Embryonic facial prominence (tissue), 1 donor: ENCODE results near the gene TMEM63B.
"Not testable (repeated sequence)": the region's sequence is repeated elsewhere in the genome, so short reads cannot be mapped to it uniquely, and the experiment has no call there.

ENCODE experiments used
- DNase-seq: peaks from one replicate; pipeline ENCODE4 v3.0.0-alpha.2; 2016; ENCODE audit errors: extremely low spot score

The TMEM63B gene

DNA sequence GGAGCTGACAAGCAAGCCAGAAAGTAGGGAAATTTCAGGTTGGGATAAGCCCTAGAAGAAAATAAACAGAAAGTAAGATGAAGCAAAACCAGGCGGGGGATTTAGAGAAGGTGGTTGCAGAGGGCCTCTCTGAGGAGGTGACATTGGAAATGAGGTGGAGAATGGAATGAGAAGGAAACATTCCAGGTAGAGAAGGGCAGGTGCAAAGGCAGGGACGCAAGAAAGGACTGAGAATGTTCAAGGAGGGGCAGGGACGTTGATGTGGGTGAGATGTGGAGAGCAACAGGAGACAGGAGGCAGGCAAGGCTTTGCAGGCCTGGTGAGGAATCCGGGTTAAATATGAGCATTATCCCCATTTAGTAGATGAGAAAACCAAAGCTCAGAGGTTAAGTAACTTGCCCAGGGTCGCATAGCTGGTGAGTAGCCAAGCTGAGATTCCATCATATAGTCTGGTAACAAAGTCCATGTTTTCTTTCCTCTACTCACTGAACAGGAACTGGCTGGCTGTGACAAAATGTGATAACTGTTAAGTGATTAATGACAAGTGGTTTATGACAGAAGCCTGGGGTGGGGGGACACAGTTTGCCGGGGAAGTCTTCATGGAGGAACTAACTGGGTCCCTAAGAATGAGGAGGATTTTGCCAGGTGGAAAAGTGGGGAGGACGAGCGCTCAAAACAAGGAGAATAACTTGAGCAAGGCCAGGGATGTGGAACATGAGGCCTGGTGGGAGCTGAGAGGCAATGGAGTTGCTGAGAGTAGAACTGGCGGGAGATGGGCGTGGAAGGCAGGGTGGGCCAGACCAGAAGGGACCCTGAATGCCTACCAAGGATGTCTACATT, 32.7 kb upstream of the TMEM63B start:
- DNase-seq, result no peak

- not testable (repeated sequence) for DNase-seq
These were observed 32.1 kb upstream of the TMEM63B start for GRCh38 chr6:44095243-44095623.

DNA sequence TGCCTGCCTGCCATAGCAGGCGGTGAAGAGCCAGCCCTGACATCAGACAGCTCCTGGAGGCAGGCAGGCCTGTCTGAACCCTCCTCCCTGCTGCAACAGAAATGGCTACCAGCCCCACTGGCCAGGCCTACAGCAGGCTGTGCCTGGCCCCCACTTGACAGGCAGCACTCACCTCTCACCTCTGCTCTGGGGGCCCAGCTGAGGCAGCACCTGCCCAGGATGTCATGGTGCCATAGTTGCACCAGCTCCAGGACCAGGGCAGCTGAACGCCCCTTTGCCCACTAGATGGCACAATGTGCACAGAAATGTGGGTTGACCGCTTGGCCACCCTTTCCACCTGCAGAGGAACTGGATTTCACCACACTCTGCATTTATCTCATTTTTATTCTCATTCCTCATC, 30.7 kb upstream of the TMEM63B start:
- no peak for DNase-seq

DNA sequence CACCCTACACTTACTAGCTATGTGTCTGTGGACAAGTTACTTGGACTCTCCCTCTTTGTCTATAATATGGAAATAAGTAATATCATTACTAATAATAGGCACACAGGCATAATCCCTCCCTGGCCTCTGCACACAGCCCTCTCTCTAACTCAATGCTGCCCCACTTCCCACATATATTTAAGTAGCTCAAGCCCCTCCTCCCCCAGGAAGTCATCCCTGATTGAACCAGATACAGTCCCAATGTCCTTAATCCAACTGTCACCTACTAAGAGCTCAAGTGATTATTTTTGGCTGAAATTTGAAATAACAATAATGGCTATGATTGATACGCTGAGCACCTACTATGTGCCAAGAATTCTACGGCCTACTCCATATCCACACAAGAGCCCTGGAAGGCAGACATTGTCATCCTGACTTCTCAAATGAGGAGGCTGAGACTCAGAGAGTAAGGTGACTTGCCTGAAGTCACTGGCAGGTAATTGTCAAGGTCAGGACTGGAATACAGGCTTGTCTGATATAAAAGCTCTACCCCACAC, 29.5 kb upstream of the TMEM63B start:
- DNase-seq, result no peak

- DNase-seq, result no peak
These were observed 28.2 kb upstream of the TMEM63B start for GRCh38 chr6:44099192-44099591.

GRCh38 chr6:44100088-44100550, 27.2 kb upstream of the TMEM63B start:
- DNase-seq, result no peak

DNA sequence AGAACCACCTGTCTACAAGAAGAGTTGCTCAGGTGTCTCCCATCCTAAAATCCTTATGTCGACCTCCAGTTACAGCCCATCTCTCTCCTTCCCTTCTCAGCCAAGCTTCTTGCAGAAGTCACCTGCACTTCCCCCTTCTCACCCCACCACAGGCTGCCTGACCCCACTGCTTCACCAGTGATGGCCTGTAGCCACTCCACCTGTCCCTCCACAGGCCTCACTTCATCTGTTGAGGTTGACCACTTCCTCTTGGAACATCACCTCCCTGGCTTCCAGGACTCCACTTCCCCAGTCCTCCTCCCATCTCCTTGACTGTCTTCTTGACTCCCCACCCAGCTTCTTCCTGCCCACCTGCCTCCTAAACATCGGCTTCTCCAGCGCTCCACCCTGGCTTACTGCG, 25.5 kb upstream of the TMEM63B start:
- DNase-seq, result no peak

DNA sequence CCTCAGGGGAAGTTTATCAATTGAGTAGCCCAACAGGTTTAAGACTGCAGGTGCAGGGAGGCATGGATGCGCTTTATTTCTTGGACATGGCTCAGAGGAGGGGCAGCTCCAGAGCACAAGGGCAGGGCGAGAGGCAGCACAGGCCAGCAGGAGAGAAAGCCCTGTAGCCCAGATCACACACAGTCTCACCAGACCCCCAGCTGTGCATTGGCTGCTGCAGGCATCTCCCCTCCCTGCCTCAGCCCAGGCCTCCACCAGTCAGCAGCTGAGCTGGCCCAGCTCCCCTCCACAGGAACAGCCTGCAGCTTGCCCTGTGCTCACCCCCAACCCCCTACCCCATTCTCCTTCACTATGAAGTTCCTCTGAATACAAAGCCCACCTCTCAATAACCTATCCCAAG, 24.8 kb upstream of the TMEM63B start:
- no peak for DNase-seq

DNA sequence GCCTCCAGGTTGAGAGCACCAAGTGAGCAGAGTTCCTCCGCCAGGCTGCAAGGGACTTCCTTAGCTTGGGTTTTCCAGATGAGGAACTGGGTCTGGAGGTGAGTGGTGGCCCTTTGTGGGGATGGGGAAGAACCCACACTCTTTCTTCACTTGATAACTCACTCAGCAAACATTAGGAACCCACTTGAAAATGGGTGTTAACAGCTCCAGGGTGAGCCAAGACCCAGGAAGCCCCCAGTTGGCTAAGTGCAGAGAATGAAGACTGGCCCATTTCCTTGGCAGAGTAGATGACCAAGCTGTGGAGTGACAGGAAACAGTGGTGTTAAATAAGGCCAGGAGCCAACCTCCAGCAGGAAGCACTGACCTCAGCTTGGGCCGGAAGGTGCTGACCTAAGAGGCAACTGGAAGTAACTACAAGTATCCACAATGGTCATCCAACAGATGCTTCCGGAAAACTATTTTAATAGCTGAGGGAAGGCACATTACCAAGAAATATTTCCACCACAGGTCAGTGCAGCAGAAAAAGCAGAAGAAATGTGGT, 22.8 kb upstream of the TMEM63B start:
- no peak for DNase-seq

DNA sequence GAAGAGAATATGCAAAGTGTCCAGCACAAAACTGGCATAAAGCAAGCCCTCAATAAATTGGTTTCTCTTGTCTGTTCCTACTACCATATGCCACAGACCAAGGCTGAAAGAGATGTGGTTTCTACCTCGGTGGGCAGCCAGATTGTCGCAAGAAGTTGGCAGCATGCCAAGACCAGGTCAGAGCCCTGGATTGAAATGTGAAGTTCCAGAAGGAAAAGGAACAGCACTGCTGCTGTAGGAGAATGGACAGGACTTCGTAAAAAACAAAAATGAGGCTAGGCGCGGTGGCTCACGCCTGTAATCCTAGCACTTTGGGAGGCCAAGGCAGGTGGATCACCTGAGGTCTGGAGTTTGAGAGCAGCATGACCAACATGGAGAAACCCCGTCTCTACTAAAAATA, 22.2 kb upstream of the TMEM63B start:
- no peak for DNase-seq

- no peak for DNase-seq
These were observed 21.2 kb upstream of the TMEM63B start for GRCh38 chr6:44105993-44106740.

DNA sequence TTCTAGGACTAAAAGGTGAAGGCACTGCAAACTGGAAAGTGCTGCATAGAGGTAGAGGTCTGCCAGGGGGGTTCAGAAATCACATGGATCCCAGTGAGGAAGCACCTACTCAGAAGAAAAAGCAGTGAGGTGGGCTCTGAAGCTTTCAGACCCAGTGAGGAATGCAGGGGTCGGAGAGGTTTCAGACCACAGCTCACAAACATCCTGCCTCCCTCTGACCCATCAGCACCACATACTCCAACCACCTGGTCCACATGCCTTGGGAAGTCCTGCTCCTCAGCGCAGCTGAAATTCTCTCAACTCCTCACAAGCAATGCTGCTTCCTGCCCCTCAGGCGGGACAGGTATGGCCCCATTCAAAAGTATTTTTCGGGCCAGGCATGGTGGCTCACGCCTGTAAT, 20.3 kb upstream of the TMEM63B start:
- no peak for DNase-seq

GRCh38 chr6:44108471-44108870, 18.9 kb upstream of the TMEM63B start:
- no peak for DNase-seq

- no peak for DNase-seq
These were observed 18.1 kb upstream of the TMEM63B start for GRCh38 chr6:44109212-44109611.

DNA sequence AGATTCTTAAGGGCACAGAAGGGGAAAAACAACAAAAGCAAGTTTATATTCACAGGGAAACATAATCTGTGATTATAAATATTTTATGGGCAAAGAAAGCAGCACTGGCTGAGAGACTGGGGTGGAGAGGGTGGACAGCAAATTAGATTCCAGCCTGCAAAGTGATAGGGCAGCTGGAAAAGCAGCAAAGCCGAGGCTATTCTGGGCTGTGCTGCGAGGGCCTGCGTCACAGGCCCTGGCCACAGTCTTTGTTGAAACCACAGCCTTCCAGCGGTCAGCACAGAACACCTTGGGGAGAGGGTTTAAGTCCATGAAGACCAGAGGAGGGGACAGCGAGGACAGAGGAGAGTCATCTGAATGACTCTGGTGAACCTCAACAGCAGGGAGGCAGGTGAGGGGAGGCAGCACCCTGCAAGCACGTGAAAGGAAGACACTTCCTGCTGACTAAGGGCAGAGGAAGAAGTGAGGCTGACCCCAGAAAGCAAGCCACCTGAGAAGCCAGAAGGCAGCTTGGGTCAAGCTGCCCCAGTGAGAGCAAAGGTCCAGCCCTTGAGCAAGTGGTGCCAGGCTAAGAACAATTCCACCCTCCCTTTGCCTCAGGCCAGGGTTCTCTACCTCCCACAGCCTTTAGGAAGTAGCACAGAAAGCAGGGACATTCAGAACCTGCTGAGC, 17.2 kb upstream of the TMEM63B start:
- no peak for DNase-seq

- DNase-seq, result no peak
These were observed 16.4 kb upstream of the TMEM63B start for GRCh38 chr6:44110966-44111365.

- DNase-seq, result no peak
These were observed 15.6 kb upstream of the TMEM63B start for GRCh38 chr6:44111434-44112417.

GRCh38 chr6:44113414-44113813, 13.9 kb upstream of the TMEM63B start:
- DNase-seq, result no peak

DNA sequence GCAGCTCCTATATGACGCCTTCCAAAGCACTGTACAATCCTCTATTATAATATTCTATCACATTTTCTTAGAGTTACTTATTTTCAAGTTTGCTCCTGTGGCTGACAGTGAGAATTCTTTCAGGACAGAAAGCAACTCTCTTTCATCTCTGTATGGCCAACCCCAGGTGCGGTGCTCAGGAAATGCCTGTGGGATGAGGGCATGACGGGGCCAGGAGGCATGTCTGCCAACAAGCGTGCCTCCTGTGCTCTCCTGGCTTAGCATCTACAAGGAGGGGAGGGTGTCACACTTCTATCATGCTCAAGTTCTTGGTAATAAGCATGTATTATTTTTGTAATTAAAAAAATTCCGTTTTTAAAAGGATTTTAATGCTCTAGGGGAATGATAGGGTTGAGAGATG, 11.5 kb upstream of the TMEM63B start:
- no peak for DNase-seq

DNA sequence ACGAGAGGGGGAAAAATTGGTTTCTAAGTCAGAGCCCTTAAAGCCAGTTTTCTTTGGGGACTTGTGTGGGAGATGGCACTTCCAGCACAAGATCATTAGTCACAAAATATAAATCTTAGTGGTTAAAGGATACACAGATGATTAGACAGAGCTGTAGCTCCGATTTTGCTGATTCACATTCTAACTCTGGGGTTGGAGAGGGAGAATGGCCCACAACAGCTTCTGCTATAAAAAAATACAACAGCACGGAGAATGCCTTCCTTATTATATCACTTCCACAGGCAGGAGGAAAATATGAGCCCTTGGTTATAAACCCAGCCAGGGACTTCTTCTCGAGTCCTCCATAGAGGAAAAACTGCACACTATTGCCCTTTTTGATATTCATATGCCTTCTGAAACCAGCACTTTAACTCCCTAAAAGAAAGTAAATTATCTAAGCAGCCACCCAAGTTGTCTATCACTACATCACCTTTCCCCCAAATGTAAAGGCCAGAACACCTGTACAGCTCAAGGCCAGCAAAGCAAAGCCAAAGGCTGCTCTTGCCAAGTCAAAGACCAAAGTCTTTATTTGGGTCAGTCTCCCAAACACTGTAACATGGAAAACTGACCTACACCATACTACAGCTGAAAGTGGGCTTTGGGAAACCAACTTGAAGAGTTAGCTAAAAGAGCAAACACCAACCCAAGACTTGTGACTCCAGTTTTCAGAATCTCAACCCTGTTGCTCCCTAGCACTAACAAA, 10.5 kb upstream of the TMEM63B start:
- DNase-seq, result no peak
